Mesendoderm (in vitro differentiated cells): ENCODE results near the gene ZMYND8.
A peak's percentile ranks its signal among the peaks of the same experiment; 100 is the strongest.

Source experiments
- DNase-seq: peaks from one replicate; pipeline ENCODE4 v3.0.0; 2013
- H2AK5ac ChIP-seq: 2 replicates; pipeline ENCODE4 v1.6.1; 2013; ENCODE audit warnings: low read length, inconsistent platforms
- H2BK120ac ChIP-seq: 2 replicates; pipeline ENCODE4 v1.6.1; 2013; ENCODE audit warnings: low read depth, mild to moderate bottlenecking, low read length, moderate library complexity, mixed read lengths
- H2BK15ac ChIP-seq: replicated peaks from 2 replicates; pipeline ENCODE4 v1.6.1; 2013; ENCODE audit warnings: low read depth, mild to moderate bottlenecking, moderate library complexity
- H2BK5ac ChIP-seq: 2 replicates; pipeline ENCODE4 v1.6.1; 2013; ENCODE audit warnings: low read length, inconsistent platforms
- H3K18ac ChIP-seq: 2 replicates; pipeline ENCODE4 v1.6.1; 2013; ENCODE audit warnings: mild to moderate bottlenecking, low read length, mixed read lengths
- H3K23ac ChIP-seq: one replicate; pipeline ENCODE4 v1.6.1; 2013; ENCODE audit warnings: low read length
- H3K27ac ChIP-seq: 2 replicates; pipeline ENCODE4 v1.5.1; 2013; ENCODE audit warnings: low read depth, mild to moderate bottlenecking, inconsistent platforms, low read length, moderate library complexity
- H3K27me3 ChIP-seq: 2 replicates; pipeline ENCODE4 v1.6.1; 2013; ENCODE audit warnings: low read length, control low read depth, mild to moderate bottlenecking, inconsistent platforms; ENCODE audit not compliant: insufficient read depth, poor library complexity
- H3K36me3 ChIP-seq: 2 replicates; pipeline ENCODE4 v1.6.1; 2013; ENCODE audit warnings: low read length, inconsistent platforms; ENCODE audit not compliant: control insufficient read depth, insufficient read depth
- H3K4ac ChIP-seq: one replicate; pipeline ENCODE4 v1.6.1; 2013; ENCODE audit warnings: low read depth, mild to moderate bottlenecking, low read length, moderate library complexity
- H3K4me1 ChIP-seq: 2 replicates; pipeline ENCODE4 v1.6.1; 2013; ENCODE audit warnings: low read depth, low read length, inconsistent platforms; ENCODE audit not compliant: control insufficient read depth
- H3K4me2 ChIP-seq: 2 replicates; pipeline ENCODE4 v1.6.1; 2013; ENCODE audit warnings: low read length
- H3K4me3 ChIP-seq: 2 replicates; pipeline ENCODE4 v1.5.1; 2013; ENCODE audit warnings: mild to moderate bottlenecking, low read length
- H3K56ac ChIP-seq: one replicate; pipeline ENCODE4 v1.6.1; 2013; ENCODE audit warnings: low read length
- H3K79me1 ChIP-seq: 2 replicates; pipeline ENCODE4 v1.6.1; 2013; ENCODE audit warnings: low read length, inconsistent platforms
- H3K79me2 ChIP-seq: 2 replicates; pipeline ENCODE4 v1.6.1; 2013; ENCODE audit warnings: mild to moderate bottlenecking, low read length; ENCODE audit not compliant: control insufficient read depth, insufficient read depth
- H3K9ac ChIP-seq: 2 replicates; pipeline ENCODE4 v1.6.1; 2013; ENCODE audit warnings: low read length, inconsistent platforms
- H4K5ac ChIP-seq: one replicate; pipeline ENCODE4 v1.6.1; 2013; ENCODE audit warnings: low read length
- H4K8ac ChIP-seq: one replicate; pipeline ENCODE4 v1.6.1; 2013; ENCODE audit warnings: low read depth, mild to moderate bottlenecking, control low read depth, low read length, moderate library complexity
- WGBS: extraction: QIAGEN DNeasy Blood & Tissue Kit; methylation state at CpG from one replicate; pipeline ENCODE4 v1.1.7; 2013; ENCODE audit warnings: low lambda C conversion rate, missing lambda C conversion rate; ENCODE audit not compliant: insufficient coverage; ENCODE audit errors: extremely low coverage; 5-methylcytosine and 5-hydroxymethylcytosine counted together

ZMYND8 gene

DNA sequence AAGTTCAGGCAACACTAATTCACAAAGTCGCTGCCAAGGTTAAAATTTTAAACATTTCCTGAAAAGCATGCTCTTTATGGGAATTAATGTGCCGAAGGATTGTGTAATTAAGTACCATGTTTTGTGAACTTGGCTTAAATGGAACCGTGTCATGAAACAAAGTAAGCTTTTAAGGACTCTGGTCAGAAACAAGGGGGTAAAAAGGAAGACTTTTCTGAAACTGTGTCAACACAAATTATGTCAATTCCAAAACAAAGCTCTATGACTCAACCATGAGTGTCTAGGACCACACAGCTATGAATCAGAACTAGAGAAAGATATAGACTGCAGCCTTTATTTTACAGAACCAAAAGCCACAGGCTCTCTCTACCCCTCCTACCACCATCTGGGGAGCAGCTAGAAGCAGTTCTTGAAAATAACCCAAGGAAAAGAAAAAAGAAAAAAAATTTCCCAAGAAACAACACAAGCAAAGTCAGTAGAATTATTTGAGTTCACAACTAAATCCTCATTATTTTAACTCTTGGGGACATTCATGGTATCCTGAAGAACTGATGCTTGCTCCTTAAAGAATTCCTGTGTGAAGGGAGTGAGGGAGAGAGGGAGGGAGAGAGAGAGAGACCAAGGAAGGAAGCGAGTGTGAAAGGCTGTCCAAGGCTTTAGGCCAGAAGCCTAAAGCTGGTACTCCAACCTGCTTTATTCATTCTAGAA is 81.9 kb downstream of the ZMYND8 start:
- H3K4me3 ChIP-seq, result no peak overlapping the region
- no peak overlapping the region for H3K23ac ChIP-seq
- no peak overlapping the region for H3K9ac ChIP-seq
- H3K36me3 ChIP-seq, result peaks cover 2% of the 10 kb centered on the region
- peak; percentile 35 for DNase-seq
- H3K18ac ChIP-seq, result no peak overlapping the region
- no peak overlapping the region for H2BK5ac ChIP-seq
- no peak overlapping the region for H3K27ac ChIP-seq
- H4K8ac ChIP-seq, result no peak overlapping the region
- H2BK15ac ChIP-seq, result no peak overlapping the region
- H3K27me3 ChIP-seq, result no peaks in the 10 kb centered on the region
- H4K5ac ChIP-seq, result no peak overlapping the region
- no CpG with 5 or more reads among the region's 4 CpGs for WGBS
- no peaks in the 10 kb centered on the region for H3K4me1 ChIP-seq
- H3K4me2 ChIP-seq, result no peak overlapping the region
- H2BK120ac ChIP-seq, result no peak overlapping the region
- H3K56ac ChIP-seq, result no peak overlapping the region
- no peak overlapping the region for H3K4ac ChIP-seq
- no peak overlapping the region for H2AK5ac ChIP-seq
- peaks cover 6% of the 10 kb centered on the region for H3K79me1 ChIP-seq
- peaks cover 11% of the 10 kb centered on the region for H3K79me2 ChIP-seq

GRCh38 chr20:47273591-47274235 is 82.8 kb downstream of the ZMYND8 start:
- Histone ChIP-seq H3K79me2 (peaks cover 12% of the 10 kb centered on the region), H4K5ac (no peak overlapping the region), H3K4ac (no peak overlapping the region), H3K18ac (no peak overlapping the region), H2BK120ac (no peak overlapping the region), H3K4me2 (no peak overlapping the region), H2BK15ac (no peak overlapping the region), H3K23ac (no peak overlapping the region), H2AK5ac (no peak overlapping the region), H3K56ac (no peak overlapping the region), H3K9ac (no peak overlapping the region), H2BK5ac (no peak overlapping the region), H3K4me1 (no peaks in the 10 kb centered on the region), H3K27ac (peak overlapping the region; percentile 37), H4K8ac (no peak overlapping the region), H3K79me1 (peaks cover 6% of the 10 kb centered on the region), H3K4me3 (no peak overlapping the region), H3K36me3 (peaks cover 2% of the 10 kb centered on the region), H3K27me3 (no peaks in the 10 kb centered on the region)
- no CpG with 5 or more reads among the region's 2 CpGs for WGBS
- DNase-seq, result no peak

- Histone ChIP-seq H2BK120ac (no peak overlapping the region), H3K4me2 (no peak overlapping the region), H3K4me3 (no peak overlapping the region), H4K5ac (no peak overlapping the region), H3K4me1 (no peaks in the 10 kb centered on the region), H2BK15ac (no peak overlapping the region), H3K36me3 (peaks cover 2% of the 10 kb centered on the region), H3K27me3 (no peaks in the 10 kb centered on the region), H2BK5ac (no peak overlapping the region), H2AK5ac (no peak overlapping the region), H3K18ac (no peak overlapping the region), H3K56ac (no peak overlapping the region), H3K79me1 (peaks cover 6% of the 10 kb centered on the region), H4K8ac (no peak overlapping the region), H3K9ac (no peak overlapping the region), H3K27ac (no peak overlapping the region), H3K79me2 (peaks cover 12% of the 10 kb centered on the region), H3K23ac (no peak overlapping the region), H3K4ac (no peak overlapping the region)
- DNase-seq, result peak; percentile 81
- WGBS, result no CpG with 5 or more reads among the region's 8 CpGs
Measured at GRCh38 chr20:47272893-47273590, 83.5 kb downstream of the ZMYND8 start.

DNA sequence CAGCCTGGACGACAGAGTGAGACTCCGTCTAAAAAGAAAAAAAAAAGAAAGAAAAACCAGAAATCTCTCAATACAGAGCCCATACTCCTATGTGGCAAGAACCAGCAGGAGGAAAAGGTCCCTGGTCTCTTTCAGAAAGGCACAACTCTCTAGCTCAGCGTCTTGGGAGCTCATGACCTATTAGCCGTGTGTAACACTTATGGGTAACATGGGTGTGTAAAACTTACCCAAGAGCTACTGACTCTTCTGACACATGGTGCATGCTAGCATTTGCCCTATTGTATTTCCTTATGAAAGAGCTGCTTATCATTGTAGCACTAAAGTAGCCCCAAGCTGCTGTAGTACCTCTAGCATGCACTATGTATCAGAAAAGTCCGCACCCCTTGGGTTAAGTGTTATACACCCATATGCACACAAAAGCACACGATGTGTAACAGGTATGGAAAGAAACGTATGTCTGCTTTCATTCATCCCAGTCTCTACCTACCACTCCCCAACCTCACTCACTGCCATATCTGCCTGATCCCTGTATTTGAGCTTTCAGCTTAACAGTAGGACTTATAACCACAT is 85.4 kb downstream of the ZMYND8 start:
- H2BK15ac ChIP-seq, result no peak overlapping the region
- no peak overlapping the region for H3K18ac ChIP-seq
- no peak overlapping the region for H4K5ac ChIP-seq
- WGBS, result no CpG with 5 or more reads among the region's 7 CpGs
- H3K56ac ChIP-seq, result no peak overlapping the region
- H2BK5ac ChIP-seq, result no peak overlapping the region
- no peak overlapping the region for H3K4me3 ChIP-seq
- H3K79me2 ChIP-seq, result peaks cover 12% of the 10 kb centered on the region
- no peak overlapping the region for H3K9ac ChIP-seq
- no peaks in the 10 kb centered on the region for H3K4me1 ChIP-seq
- H3K27me3 ChIP-seq, result no peaks in the 10 kb centered on the region
- no peak overlapping the region for H3K23ac ChIP-seq
- peaks cover 2% of the 10 kb centered on the region for H3K36me3 ChIP-seq
- H3K79me1 ChIP-seq, result peaks cover 7% of the 10 kb centered on the region
- no peak overlapping the region for H2AK5ac ChIP-seq
- DNase-seq, result no peak
- H3K4ac ChIP-seq, result no peak overlapping the region
- no peak overlapping the region for H3K27ac ChIP-seq
- H3K4me2 ChIP-seq, result no peak overlapping the region
- H4K8ac ChIP-seq, result no peak overlapping the region
- no peak overlapping the region for H2BK120ac ChIP-seq

DNA sequence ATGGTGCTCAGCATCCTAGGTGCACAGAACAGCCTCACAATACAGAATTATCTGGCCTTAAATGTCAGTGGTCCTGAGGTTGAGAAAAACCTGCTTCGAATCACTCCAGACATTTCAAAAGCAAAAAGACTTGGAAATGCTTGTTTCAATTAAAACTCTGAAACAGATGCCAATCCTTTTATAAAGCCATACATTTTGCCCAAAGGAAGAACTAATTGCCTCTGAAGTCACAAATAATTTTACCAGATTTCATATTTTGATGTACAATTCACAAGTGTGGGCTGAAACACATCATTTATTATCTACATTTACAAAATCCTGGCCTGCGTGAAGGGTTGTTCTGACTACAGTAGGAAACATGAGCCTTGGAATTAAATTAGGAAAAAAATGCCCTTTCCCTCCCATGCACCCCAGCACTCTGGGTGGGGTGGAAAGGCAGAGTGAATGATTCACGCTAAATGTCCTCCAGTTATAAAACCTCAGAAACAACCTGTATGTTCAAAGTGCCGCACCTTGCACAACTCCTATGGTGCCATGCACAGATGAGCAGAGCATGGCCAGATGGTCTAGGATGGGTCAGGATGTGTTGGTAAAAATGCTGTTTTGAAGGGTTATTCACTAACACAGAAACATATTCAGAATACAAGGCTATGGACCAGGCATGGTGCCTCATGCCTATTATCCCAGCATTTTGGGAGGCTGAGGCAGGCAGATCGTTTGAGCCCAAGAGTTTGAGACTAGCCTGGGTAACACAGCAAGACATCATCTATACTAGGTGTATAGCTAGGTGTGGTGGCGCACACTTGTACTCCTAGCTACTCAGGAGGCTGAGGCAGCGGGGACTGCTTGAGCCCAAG is 87.0 kb downstream of the ZMYND8 start:
- Histone ChIP-seq H2BK15ac (no peak overlapping the region), H3K18ac (no peak overlapping the region), H3K56ac (no peak overlapping the region), H3K27ac (no peak overlapping the region), H4K5ac (no peak overlapping the region), H3K4me1 (no peaks in the 10 kb centered on the region), H3K79me1 (peaks cover 6% of the 10 kb centered on the region), H3K4me2 (no peak overlapping the region), H3K27me3 (no peaks in the 10 kb centered on the region), H4K8ac (no peak overlapping the region), H3K23ac (no peak overlapping the region), H3K4me3 (no peak overlapping the region), H3K9ac (no peak overlapping the region), H2AK5ac (no peak overlapping the region), H2BK120ac (no peak overlapping the region), H3K79me2 (peaks cover 12% of the 10 kb centered on the region), H3K4ac (no peak overlapping the region), H3K36me3 (peaks cover 2% of the 10 kb centered on the region), H2BK5ac (no peak overlapping the region)
- no peak for DNase-seq
- WGBS, result no CpG with 5 or more reads among the region's 7 CpGs
